GM23248 (cell line): Measurements from ENCODE around the gene TPD52L2.

Source experiments
- EZH2 ChIP-seq: fragments of 200-600 bp; sonication (generic); IDR thresholded peaks from 2 replicates; pipeline ENCODE4 v1.6.1; 2018; ENCODE audit warnings: antibody characterized with exemption, mild to moderate bottlenecking; ENCODE audit not compliant: insufficient read depth, poor library complexity, severe bottlenecking
- EZH2phosphoT487 ChIP-seq: fragments of 200-600 bp; sonication (generic); IDR thresholded peaks from 2 replicates; pipeline ENCODE4 v1.6.1; 2018; ENCODE audit warnings: antibody characterized with exemption, moderate library complexity, mild to moderate bottlenecking, low read depth; ENCODE audit not compliant: insufficient read depth

GRCh38 chr20:63903796-63904561 lies 38.9 kb downstream of the TPD52L2 start:
- no peak for TF ChIP-seq EZH2
- TF ChIP-seq EZH2phosphoT487: no peak
